Ishikawa (cell line): ENCODE measurements around the gene CEP250.

ENCODE experiments used
- CEBPB ChIP-seq: IDR thresholded peaks from 2 replicates; pipeline ENCODE4 v1.6.1; 2012
- CREB1 ChIP-seq: IDR thresholded peaks from 2 replicates; pipeline ENCODE4 v1.6.1; 2012; ENCODE audit warnings: low read depth
- EP300 ChIP-seq: IDR thresholded peaks from 2 replicates; pipeline ENCODE4 v1.6.1; 2012; ENCODE audit warnings: borderline replicate concordance
- FOXM1 ChIP-seq: IDR thresholded peaks from 2 replicates; pipeline ENCODE4 v1.6.1; 2012; ENCODE audit warnings: low read depth, borderline replicate concordance
- NFIC ChIP-seq: IDR thresholded peaks from 2 replicates; pipeline ENCODE4 v1.6.1; 2012
- RAD21 ChIP-seq: IDR thresholded peaks from 2 replicates; pipeline ENCODE4 v1.6.1; 2012; ENCODE audit warnings: low read depth
- TAF1 ChIP-seq: IDR thresholded peaks from 2 replicates; pipeline ENCODE4 v1.6.1; 2012; ENCODE audit warnings: low read depth, mild to moderate bottlenecking
- TCF12 ChIP-seq: IDR thresholded peaks from 2 replicates; pipeline ENCODE4 v1.6.1; 2012; ENCODE audit warnings: low read depth
- USF1 ChIP-seq: IDR thresholded peaks from 2 replicates; pipeline ENCODE4 v1.6.1; 2012
- YY1 ChIP-seq: IDR thresholded peaks from 2 replicates; pipeline ENCODE4 v1.6.1; 2012; ENCODE audit warnings: low read depth
- TF ChIP-seq, protein P1 (sequence below): IDR thresholded peaks from 2 replicates; pipeline ENCODE4 v1.6.1; 2012
- TF ChIP-seq, protein P2 (sequence below): IDR thresholded peaks from 2 replicates; pipeline ENCODE4 v1.6.1; 2012; ENCODE audit warnings: low read depth, mild to moderate bottlenecking

GRCh38 chr20:35541118-35541782 lies 85.9 kb downstream of the CEP250 start:
- no peak for TF ChIP-seq NFIC
- no peak for TF ChIP-seq YY1
- TF ChIP-seq EP300 = no peak
- TF ChIP-seq RAD21 = no peak
- TF ChIP-seq, protein P1, sequence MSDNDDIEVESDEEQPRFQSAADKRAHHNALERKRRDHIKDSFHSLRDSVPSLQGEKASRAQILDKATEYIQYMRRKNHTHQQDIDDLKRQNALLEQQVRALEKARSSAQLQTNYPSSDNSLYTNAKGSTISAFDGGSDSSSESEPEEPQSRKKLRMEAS = no peak
- TF ChIP-seq CEBPB = no peak
- TF ChIP-seq TAF1 = no peak
- TF ChIP-seq, protein P2, sequence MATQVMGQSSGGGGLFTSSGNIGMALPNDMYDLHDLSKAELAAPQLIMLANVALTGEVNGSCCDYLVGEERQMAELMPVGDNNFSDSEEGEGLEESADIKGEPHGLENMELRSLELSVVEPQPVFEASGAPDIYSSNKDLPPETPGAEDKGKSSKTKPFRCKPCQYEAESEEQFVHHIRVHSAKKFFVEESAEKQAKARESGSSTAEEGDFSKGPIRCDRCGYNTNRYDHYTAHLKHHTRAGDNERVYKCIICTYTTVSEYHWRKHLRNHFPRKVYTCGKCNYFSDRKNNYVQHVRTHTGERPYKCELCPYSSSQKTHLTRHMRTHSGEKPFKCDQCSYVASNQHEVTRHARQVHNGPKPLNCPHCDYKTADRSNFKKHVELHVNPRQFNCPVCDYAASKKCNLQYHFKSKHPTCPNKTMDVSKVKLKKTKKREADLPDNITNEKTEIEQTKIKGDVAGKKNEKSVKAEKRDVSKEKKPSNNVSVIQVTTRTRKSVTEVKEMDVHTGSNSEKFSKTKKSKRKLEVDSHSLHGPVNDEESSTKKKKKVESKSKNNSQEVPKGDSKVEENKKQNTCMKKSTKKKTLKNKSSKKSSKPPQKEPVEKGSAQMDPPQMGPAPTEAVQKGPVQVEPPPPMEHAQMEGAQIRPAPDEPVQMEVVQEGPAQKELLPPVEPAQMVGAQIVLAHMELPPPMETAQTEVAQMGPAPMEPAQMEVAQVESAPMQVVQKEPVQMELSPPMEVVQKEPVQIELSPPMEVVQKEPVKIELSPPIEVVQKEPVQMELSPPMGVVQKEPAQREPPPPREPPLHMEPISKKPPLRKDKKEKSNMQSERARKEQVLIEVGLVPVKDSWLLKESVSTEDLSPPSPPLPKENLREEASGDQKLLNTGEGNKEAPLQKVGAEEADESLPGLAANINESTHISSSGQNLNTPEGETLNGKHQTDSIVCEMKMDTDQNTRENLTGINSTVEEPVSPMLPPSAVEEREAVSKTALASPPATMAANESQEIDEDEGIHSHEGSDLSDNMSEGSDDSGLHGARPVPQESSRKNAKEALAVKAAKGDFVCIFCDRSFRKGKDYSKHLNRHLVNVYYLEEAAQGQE = no peak
- no peak for TF ChIP-seq FOXM1
- TF ChIP-seq USF1 = no peak
- no peak for TF ChIP-seq TCF12
- no peak for TF ChIP-seq CREB1
